Jurkat, Clone E6-1 (cell line): ENCODE measurements around the gene BAIAP2. TPM values are rescaled to one million over a fixed set of nuclear protein-coding genes. Genes with fewer than 3 reads are reported as not detected.
A peak's percentile ranks its signal among the peaks of the same experiment; 100 is the strongest.

Experiments
- DNase-seq: peaks from one replicate; pipeline ENCODE4 v3.0.0-alpha.2; 2011; ENCODE audit warnings: low read depth, low spot score
- H3K4me3 ChIP-seq: 2 replicates; pipeline ENCODE4 v1.5.1; 2011; ENCODE audit warnings: mild to moderate bottlenecking, low read length, control low read depth, moderate library complexity
- polyA plus RNA-seq: library from polyadenylated mRNA; unstranded; fragments of >200 nt; gene quantifications from one replicate; pipeline ENCODE4 v1.2.1, GENCODE V29; 2012; ENCODE audit warnings: missing spikeins; ENCODE audit not compliant: insufficient read length, insufficient read depth

The BAIAP2 gene, protein sequence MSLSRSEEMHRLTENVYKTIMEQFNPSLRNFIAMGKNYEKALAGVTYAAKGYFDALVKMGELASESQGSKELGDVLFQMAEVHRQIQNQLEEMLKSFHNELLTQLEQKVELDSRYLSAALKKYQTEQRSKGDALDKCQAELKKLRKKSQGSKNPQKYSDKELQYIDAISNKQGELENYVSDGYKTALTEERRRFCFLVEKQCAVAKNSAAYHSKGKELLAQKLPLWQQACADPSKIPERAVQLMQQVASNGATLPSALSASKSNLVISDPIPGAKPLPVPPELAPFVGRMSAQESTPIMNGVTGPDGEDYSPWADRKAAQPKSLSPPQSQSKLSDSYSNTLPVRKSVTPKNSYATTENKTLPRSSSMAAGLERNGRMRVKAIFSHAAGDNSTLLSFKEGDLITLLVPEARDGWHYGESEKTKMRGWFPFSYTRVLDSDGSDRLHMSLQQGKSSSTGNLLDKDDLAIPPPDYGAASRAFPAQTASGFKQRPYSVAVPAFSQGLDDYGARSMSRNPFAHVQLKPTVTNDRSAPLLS
- polyA plus RNA-seq: 10.9 TPM

- peak within 1 kb of the TSS; percentile 60 for H3K4me3 ChIP-seq
- peak; percentile 88 for DNase-seq
Observed at GRCh38 chr17:81034779-81035520, at the start of gene BAIAP2. TSS of gene BAIAP2 (plus strand) at chr17:81035151. CDS start at chr17:81035255, 104 bp downstream.

- no peak overlapping the region for H3K4me3 ChIP-seq
- no peak for DNase-seq
Observed at GRCh38 chr17:80986046-80986445, 48.9 kb upstream of the BAIAP2 start.

- DNase-seq: no peak
- no peak overlapping the region for H3K4me3 ChIP-seq
Observed at GRCh38 chr17:80986816-80987475, 48.0 kb upstream of the BAIAP2 start.

DNA sequence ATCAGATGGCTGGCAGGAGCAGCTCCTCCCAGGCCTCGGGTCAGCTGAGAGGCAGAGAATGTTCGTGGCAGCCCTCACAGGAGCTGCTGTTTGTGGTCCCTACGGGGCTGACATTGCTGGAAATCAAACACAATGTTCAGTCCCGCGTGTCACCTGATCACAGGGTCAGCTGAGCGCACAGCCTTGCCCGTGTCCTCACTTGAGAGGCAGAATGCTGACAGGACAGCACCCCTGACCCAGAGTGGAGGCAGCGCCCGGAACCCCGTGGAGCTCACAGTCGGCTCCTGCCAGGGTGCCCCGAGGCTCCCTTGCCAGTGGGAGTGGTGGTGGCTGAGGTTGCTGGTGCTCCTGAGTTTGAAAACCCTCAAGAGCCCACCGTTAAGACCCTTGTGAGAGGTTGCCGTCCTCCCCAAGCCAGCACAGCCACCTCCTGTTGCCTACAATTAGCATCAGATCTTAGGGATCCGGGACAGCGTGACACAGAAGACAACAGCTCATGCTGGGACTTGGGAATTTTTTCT is 47.0 kb upstream of the BAIAP2 start:
- no peak for DNase-seq
- H3K4me3 ChIP-seq: no peak overlapping the region

GRCh38 chr17:80989586-80989913 is 45.4 kb upstream of the BAIAP2 start:
- no peak overlapping the region for H3K4me3 ChIP-seq
- no peak for DNase-seq

DNA sequence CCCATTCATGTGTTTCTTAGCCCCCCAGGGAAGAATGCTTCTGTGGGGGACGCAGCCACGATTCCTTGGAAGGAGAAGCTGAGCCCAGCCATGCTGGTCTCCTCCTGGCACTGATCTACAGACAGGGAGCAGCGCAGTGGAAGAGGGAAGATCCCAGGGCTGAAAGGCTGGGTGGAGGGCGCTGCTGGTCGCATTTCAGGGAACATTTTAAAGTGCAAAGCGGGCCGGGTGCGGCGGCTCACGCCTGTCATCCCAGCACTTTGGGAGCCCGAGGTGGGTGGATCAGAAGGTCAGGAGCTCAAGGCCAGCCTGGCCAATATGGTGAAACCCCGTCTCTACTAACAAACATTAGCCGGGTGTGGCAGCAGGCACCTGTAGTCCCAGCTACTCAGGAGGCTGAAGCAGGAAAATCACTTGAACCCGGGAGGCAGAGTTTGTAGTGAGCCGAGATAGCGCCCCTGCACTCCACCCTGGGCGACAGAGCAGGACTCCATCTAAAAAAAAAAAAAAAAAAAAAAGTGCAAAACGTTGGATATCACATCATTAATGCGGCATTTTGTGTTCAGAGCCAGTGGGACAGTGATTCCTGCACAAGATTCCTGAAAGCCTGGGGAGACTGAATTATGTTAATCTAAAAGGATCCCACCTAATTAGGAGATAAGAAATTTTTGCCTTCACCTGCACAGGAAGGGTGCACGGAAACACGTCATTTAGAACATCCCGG is 43.9 kb upstream of the BAIAP2 start:
- no peak for DNase-seq
- H3K4me3 ChIP-seq: peak overlapping the region; percentile 78

DNA sequence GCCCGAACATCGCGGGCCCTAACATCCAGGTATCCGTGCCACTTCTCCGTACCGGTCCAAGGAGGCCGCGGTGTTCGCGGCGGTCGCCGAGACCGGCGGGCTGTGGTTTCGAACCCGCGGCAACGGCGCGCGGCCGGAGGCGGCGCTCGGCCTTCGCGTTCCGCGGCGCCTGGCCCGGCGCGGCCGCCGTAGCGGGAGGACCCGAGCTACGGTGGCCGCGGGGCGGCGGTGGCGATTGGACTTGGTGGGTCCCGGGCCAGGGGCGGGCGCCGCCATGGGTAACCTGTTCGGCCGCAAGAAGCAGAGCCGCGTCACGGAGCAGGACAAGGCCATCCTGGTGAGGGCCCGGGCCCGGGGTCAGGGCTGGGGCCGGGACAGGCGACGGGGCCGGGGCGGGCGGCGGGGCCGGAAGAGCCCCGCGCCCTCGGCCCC is 43.3 kb upstream of the BAIAP2 start, which contains the start of gene CHMP6:
TSS of gene CHMP6 (plus strand) at position 197 of the 432 bp plus-strand sequence. CDS start at position 275, 78 bp downstream.
- H3K4me3 ChIP-seq: peak within 1 kb of the TSS; percentile 78

GRCh38 chr17:80992077-80992947 is 42.6 kb upstream of the BAIAP2 start:
- DNase-seq: no peak
- peak overlapping the region; percentile 78 for H3K4me3 ChIP-seq

More for the DNA sequence above, 43.3 kb upstream of the BAIAP2 start, which contains the start of gene CHMP6:
- DNase-seq: peak; percentile 63

- no peak for DNase-seq
- peak overlapping the region; percentile 78 for H3K4me3 ChIP-seq
Observed at GRCh38 chr17:80992948-80993624, 41.9 kb upstream of the BAIAP2 start.

DNA sequence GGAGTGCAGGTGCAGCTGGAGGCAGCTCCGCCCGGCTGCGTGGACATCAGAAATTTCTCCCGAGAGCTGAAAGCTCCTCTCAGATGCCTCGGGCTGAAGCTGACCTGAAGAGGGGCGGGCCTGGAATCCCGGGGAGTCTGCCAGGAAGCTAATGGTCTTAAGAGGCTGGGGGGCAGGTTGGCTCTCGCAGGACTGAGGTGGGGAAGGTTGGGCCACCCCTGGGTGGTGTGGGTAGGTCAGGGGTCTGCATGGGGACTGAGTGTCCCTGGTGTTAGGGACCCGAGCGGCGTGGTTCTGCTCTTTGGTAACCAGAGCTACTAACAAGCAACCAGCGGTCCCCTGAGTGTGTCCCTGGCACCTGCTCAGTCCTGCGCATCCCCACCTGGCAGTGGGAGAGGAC is 39.8 kb upstream of the BAIAP2 start:
- no peak overlapping the region for H3K4me3 ChIP-seq
- DNase-seq: no peak

- no peak for DNase-seq
- H3K4me3 ChIP-seq: no peak overlapping the region
Observed at GRCh38 chr17:80996422-80997305, 38.3 kb upstream of the BAIAP2 start.

DNA sequence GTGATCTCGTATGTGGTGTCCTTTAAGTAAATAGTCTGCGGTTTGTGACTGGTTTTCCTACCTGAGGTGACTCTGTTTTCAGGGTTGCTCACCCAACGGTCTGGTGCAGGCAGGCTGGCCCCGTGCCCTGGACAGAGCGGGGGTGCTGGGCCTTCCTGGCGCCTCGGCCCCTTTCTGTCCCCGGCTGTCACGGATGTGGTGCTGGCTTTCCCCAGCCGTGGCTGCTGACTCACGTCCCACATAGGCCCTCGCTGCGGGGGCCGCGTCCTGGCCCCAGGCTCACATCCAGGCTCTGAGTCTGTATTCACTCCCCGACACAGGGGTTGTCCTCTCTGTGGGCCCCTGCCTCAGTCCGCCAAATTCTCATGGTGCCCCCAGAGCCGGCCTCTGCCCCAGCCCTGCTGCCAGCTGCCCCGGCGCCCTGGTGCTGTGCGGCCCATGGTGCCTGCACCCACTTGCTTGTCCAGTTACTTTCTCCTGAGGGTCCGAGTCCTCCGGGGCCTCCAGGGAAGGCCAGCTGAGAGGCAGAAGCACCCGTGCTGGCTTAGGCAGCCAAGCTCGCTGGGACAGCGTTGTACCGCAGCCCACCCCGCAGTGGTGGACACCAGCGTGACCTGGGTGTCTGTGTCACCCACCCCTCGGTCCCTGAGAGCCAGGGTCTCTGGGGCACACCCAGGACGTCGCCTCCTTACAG is 37.4 kb upstream of the BAIAP2 start:
- H3K4me3 ChIP-seq: no peak overlapping the region
- DNase-seq: no peak

- no peak overlapping the region for H3K4me3 ChIP-seq
- no peak for DNase-seq
Observed at GRCh38 chr17:80998118-80998747, 36.7 kb upstream of the BAIAP2 start.

DNA sequence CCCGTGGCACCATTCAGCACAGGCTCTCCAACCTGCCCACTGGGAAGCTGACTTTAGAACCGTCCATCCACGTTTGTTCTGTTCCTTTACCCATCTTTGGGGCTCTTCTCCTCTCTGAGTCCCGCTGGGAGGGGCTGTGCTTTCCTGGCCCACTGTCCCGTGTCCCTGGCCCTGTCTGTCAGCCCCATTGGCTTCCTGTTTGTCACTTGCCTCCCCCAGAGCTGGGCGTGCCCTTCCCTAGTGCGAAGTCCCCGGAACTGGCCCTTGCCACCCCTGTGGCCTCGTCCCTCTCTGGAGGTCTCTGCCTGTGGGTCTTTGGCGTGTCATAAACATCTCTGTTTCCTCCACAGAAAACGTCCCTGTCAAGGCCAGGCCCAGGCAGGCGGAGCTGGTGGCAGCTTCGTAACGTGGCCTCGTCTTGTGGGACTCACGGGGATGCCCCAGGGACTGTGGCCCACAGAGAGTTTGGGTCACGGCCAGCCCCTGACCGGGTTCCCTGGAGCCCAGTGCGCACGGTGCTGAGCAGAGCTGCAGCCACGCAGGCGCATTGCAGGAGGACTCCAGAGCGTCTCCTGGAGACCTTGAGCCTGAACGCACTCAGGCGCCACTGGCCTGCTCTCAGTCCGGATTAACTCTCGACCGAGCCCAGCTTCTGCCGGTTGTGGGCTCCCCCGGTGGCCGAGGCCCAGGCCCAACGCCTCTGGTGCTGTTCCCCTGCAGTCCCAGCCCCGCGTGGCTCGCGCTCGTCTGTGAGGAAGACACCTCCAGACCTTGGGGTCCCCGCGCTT is 36.0 kb upstream of the BAIAP2 start:
- H3K4me3 ChIP-seq: no peak overlapping the region
- DNase-seq: no peak
